ENCODE measurements around the gene GCNA.
"Not testable (repeated sequence)": the region's sequence is repeated elsewhere in the genome, so short reads cannot be mapped to it uniquely, and the experiment has no call there.

DNA sequence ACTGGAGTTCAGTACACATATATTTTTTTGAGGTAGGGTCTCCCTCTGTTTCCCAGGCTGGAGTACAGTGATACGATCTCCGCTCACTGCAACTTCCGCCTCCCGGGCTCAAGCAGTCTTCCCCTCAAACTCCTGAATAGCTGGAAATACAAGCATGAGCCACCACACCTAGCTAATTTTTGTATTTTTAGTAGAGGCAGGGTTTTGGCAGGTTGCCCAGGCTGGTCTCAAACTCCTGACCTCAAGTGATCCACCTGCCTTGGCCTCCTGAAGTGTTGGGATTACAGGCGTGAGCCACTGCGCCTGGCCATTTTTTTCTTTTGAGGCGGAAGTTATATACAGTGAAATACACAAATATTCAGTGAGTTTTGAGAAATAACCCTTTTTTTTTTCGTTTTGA lies 6.8 kb upstream of the GCNA start:
- TF ChIP-seq, protein P1, sequence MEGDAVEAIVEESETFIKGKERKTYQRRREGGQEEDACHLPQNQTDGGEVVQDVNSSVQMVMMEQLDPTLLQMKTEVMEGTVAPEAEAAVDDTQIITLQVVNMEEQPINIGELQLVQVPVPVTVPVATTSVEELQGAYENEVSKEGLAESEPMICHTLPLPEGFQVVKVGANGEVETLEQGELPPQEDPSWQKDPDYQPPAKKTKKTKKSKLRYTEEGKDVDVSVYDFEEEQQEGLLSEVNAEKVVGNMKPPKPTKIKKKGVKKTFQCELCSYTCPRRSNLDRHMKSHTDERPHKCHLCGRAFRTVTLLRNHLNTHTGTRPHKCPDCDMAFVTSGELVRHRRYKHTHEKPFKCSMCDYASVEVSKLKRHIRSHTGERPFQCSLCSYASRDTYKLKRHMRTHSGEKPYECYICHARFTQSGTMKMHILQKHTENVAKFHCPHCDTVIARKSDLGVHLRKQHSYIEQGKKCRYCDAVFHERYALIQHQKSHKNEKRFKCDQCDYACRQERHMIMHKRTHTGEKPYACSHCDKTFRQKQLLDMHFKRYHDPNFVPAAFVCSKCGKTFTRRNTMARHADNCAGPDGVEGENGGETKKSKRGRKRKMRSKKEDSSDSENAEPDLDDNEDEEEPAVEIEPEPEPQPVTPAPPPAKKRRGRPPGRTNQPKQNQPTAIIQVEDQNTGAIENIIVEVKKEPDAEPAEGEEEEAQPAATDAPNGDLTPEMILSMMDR (IDR thresholded peaks at IDR 0.05; ENCODE audit: low read length) = not testable (repeated sequence)
- TF ChIP-seq EZH2 (optimal IDR thresholded peaks at IDR 0.05; ENCODE audit: low read depth, low read length) = not testable (repeated sequence)
